ENCODE results near the gene MLH3. TPM values are rescaled to one million over a fixed set of nuclear protein-coding genes. Genes with fewer than 3 reads are reported as not detected.

Gene MLH3
- total and polyA plus RNA-seq, 2 of the 13 experiments (the other 11 are each of a cell fraction or from before 2014, with no cell fraction given), result 14.4 to 24.8 TPM

DNA sequence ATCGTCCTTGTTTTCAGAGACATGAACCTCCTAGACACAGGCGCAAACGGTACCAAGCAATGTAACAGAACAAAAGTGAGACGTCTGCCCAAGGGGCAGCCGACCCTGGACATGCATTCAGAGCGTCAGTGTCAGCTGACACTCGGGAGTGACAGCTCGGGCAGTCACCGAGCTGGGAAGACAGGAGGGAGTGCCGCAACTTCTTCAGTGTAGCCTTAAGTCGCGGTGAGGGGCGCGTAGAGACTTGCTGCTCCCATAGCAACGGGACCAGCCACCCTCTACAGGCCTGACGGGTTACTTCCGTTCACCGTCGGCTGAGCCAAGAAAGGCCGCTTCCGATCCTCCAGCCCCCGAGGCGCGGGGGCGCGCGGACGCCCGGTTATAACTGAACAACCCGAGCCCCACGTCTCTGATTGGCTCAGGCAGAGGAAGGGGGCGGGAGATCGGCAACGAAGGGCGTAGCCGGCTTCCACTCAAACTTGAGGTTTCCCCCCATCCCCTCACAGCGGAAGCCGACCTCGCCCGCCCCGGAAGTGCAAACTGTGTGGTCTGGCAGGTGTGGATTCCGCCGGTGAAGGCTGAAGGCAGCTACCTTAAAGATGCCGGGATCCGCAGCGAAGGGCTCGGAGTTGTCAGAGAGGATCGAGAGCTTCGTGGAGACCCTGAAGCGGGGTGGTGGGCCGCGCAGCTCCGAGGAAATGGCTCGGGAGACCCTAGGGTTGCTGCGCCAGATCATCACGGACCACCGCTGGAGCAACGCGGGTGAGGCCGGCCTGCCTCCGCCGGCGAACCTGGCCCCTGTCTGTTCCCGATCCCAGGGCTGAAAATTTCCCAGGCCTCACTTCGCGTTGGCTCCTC, 48.6 kb downstream of the MLH3 start, which contains the start of gene EIF2B2 (continued):
- TF ChIP-seq, protein P1, sequence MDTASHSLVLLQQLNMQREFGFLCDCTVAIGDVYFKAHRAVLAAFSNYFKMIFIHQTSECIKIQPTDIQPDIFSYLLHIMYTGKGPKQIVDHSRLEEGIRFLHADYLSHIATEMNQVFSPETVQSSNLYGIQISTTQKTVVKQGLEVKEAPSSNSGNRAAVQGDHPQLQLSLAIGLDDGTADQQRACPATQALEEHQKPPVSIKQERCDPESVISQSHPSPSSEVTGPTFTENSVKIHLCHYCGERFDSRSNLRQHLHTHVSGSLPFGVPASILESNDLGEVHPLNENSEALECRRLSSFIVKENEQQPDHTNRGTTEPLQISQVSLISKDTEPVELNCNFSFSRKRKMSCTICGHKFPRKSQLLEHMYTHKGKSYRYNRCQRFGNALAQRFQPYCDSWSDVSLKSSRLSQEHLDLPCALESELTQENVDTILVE (CRISPR knock-in tag; IDR thresholded peaks at IDR 0.05), result no peak
- TF ChIP-seq, protein P2, sequence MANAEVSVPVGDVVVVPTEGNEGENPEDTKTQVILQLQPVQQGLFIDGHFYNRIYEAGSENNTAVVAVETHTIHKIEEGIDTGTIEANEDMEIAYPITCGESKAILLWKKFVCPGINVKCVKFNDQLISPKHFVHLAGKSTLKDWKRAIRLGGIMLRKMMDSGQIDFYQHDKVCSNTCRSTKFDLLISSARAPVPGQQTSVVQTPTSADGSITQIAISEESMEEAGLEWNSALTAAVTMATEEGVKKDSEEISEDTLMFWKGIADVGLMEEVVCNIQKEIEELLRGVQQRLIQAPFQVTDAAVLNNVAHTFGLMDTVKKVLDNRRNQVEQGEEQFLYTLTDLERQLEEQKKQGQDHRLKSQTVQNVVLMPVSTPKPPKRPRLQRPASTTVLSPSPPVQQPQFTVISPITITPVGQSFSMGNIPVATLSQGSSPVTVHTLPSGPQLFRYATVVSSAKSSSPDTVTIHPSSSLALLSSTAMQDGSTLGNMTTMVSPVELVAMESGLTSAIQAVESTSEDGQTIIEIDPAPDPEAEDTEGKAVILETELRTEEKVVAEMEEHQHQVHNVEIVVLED (CRISPR knock-in tag; IDR thresholded peaks at IDR 0.05; ENCODE audit: borderline replicate concordance), result peak; percentile 39; the same call in 1 of the 2 replicates
- TF ChIP-seq FOXO1 (CRISPR knock-in tag; IDR thresholded peaks at IDR 0.05) (peak; percentile 12; the same call in 1 of the 2 replicates), SALL1 (CRISPR knock-in tag; IDR thresholded peaks at IDR 0.05) (peak; percentile 48), NFYB (CRISPR knock-in tag; IDR thresholded peaks at IDR 0.05) (peak; percentile 99), ZNF143 (CRISPR knock-in tag; IDR thresholded peaks at IDR 0.05) (peak; percentile 24; the same call in 1 of the 2 replicates), NRL (CRISPR knock-in tag; IDR thresholded peaks at IDR 0.05; ENCODE audit: borderline replicate concordance) (no peak), ZNF263 (CRISPR knock-in tag; IDR thresholded peaks at IDR 0.05) (peak; percentile 33; the same call in 1 of the 2 replicates), TBL1XR1 (IDR thresholded peaks at IDR 0.05; ENCODE audit: borderline replicate concordance, low read length, partially characterized antibody) (no peak), POLR2A (IDR thresholded peaks at IDR 0.05; ENCODE audit: insufficient read depth in 1 of 2, low read depth in 2 of 2, low read length in 2 of 2) (peak; percentile 29 to 72), NR3C1 (CRISPR knock-in tag; IDR thresholded peaks at IDR 0.05) (no peak), WIZ (CRISPR knock-in tag; IDR thresholded peaks at IDR 0.05) (no peak), TSC22D2 (CRISPR knock-in tag; IDR thresholded peaks at IDR 0.05; ENCODE audit: borderline replicate concordance) (0 out of 2 replicates have a peak, but pooled peaks have one; percentile 33), ZNF598 (CRISPR knock-in tag; IDR thresholded peaks at IDR 0.05; ENCODE audit: borderline replicate concordance) (peak; percentile 21; the same call in 1 of the 2 replicates), SRF (IDR thresholded peaks at IDR 0.05; ENCODE audit: low read depth, low read length) (peak; percentile 88), ZFP36 (IDR thresholded peaks at IDR 0.05; ENCODE audit: borderline replicate concordance, low read depth, low read length, partially characterized antibody) (no peak), KMT2B (CRISPR knock-in tag; IDR thresholded peaks at IDR 0.05) (peak; percentile 88), ZNF75D (CRISPR knock-in tag; IDR thresholded peaks at IDR 0.05; ENCODE audit: borderline replicate concordance) (no peak), CHCHD3 (CRISPR knock-in tag; IDR thresholded peaks at IDR 0.05) (no peak), ZNF260 (CRISPR knock-in tag; IDR thresholded peaks at IDR 0.05; ENCODE audit: borderline replicate concordance, low read depth) (no peak), NFRKB (IDR thresholded peaks at IDR 0.05) (no peak)
- TF ChIP-seq, protein P3, sequence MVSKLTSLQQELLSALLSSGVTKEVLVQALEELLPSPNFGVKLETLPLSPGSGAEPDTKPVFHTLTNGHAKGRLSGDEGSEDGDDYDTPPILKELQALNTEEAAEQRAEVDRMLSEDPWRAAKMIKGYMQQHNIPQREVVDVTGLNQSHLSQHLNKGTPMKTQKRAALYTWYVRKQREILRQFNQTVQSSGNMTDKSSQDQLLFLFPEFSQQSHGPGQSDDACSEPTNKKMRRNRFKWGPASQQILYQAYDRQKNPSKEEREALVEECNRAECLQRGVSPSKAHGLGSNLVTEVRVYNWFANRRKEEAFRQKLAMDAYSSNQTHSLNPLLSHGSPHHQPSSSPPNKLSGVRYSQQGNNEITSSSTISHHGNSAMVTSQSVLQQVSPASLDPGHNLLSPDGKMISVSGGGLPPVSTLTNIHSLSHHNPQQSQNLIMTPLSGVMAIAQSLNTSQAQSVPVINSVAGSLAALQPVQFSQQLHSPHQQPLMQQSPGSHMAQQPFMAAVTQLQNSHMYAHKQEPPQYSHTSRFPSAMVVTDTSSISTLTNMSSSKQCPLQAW (CRISPR knock-in tag; IDR thresholded peaks at IDR 0.05), result 0 out of 2 replicates have a peak, but pooled peaks have one; percentile 62
- TF ChIP-seq, protein P4, sequence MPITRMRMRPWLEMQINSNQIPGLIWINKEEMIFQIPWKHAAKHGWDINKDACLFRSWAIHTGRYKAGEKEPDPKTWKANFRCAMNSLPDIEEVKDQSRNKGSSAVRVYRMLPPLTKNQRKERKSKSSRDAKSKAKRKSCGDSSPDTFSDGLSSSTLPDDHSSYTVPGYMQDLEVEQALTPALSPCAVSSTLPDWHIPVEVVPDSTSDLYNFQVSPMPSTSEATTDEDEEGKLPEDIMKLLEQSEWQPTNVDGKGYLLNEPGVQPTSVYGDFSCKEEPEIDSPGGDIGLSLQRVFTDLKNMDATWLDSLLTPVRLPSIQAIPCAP (CRISPR knock-in tag; IDR thresholded peaks at IDR 0.05; ENCODE audit: low read depth), result no peak
- TF ChIP-seq, protein P5, sequence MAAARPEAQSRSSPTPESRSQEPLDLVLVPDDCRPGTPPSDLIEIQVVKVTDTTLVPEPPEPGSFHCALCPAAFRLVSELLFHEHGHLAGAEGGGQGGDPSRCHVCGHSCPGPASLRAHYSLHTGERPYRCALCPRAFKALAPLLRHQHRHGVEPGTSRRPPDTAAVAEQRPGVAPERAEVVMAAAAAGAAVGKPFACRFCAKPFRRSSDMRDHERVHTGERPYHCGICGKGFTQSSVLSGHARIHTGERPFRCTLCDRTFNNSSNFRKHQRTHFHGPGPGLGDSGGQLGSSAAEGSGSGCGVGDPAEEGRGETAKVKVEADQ (CRISPR knock-in tag; IDR thresholded peaks at IDR 0.05; ENCODE audit: borderline replicate concordance), result no peak

Measured in HepG2 (cell line).